ENCODE results near the gene CD63.

- no peak for TF ChIP-seq EZH2 (IDR thresholded peaks at IDR 0.05; ENCODE audit: low read length, missing control alignments)
- no peak for TF ChIP-seq CTCF (conservative IDR thresholded peaks at IDR 0.05 in 1 of 2, IDR thresholded peaks at IDR 0.05 in 1 of 2; ENCODE audit: low read depth in 1 of 2, low read length in 2 of 2)
Measured at GRCh38 chr12:55707219-55707671, 21.6 kb downstream of the CD63 start.
